A549 (cell line): ENCODE measurements around the gene SPDL1. TPM values are rescaled to one million over a fixed set of nuclear protein-coding genes. Genes with fewer than 3 reads are reported as not detected.

Experiments used
- ATAC-seq, 2 experiments: fragments of 200-7000 bp in 1 of 2; fragments of >200 bp in 1 of 2; cut with Nextera tagmentation in 1 of 2; cut with Tn5 transposase in 1 of 2; 3 replicates each; pipeline versions ENCODE4 v1.8.0 to v1.9.1; 2018 to 2020; ENCODE audit warnings: mild to moderate bottlenecking in 1 of 2, moderate library complexity in 1 of 2
- CTCF ChIA-PET: fragments of 300-600 bp; sonication (Branson Sonifier 250); formaldehyde crosslinking; extraction: SDS; loops from one replicate; lab custom pipeline; 2021; ENCODE audit warnings: antibody characterized with exemption, inconsistent platforms; lab: Yijun Ruan, JAX
- POLR2A ChIA-PET: fragments of 350-600 bp; formaldehyde crosslinking; extraction: SDS; loops from one replicate; lab custom pipeline; 2021; ENCODE audit warnings: antibody characterized with exemption, inconsistent platforms; lab: Yijun Ruan, JAX
- DNase-seq, 2 experiments: peaks; one replicate each; pipeline versions ENCODE4 v3.0.0 to v3.0.0-alpha.2; 2011 to 2016; ENCODE audit warnings: low read depth in 1 of 2, low spot score in 1 of 2
- FAIRE-seq: peaks from 2 replicates; lab custom pipeline; 2011; peaks lifted over from hg19 to GRCh38; lab: Jason Lieb, UNC
- H3K27ac ChIP-seq, 2 experiments: fragments of >200 bp; sonication (Bioruptor Twin); formaldehyde crosslinking; 3 replicates each; pipeline ENCODE4 v1.5.1; 2016 to 2017
- H3K4me1 ChIP-seq: fragments of >200 bp; sonication (Bioruptor Twin); formaldehyde crosslinking; 3 replicates; pipeline ENCODE4 v1.6.1; 2016
- H3K4me2 ChIP-seq: fragments of >200 bp; sonication (Bioruptor Twin); formaldehyde crosslinking; 3 replicates; pipeline ENCODE4 v1.6.1; 2016
- H3K4me3 ChIP-seq: fragments of >200 bp; sonication (Bioruptor Twin); formaldehyde crosslinking; 3 replicates; pipeline ENCODE4 v1.5.1; 2016
- H3K9me3 ChIP-seq: fragments of >200 bp; sonication (Bioruptor Twin); formaldehyde crosslinking; 3 replicates; pipeline ENCODE4 v1.6.1; 2016
- ATOH8 ChIP-seq: fragments of 250-450 bp; sonication (Bioruptor Pico); IDR thresholded peaks from 2 replicates; pipeline ENCODE4 v1.5.0; 2020; ENCODE audit warnings: low read depth, mild to moderate bottlenecking, moderate library complexity
- BCL3 ChIP-seq: fragments of >200 bp; sonication (Bioruptor Twin); formaldehyde crosslinking; IDR thresholded peaks from 3 replicates; pipeline ENCODE4 v1.6.1; 2016
- CEBPB ChIP-seq, 2 experiments: fragments of >200 bp in 1 of 2; sonication (Bioruptor Twin) in 1 of 2; formaldehyde crosslinking in 1 of 2; IDR thresholded peaks; 2 replicates each; pipeline ENCODE4 v1.6.1; 2012 to 2016
- CHD4 ChIP-seq: fragments of 200-600 bp; sonication (generic); IDR thresholded peaks from 2 replicates; pipeline ENCODE4 v1.6.1; 2016; ENCODE audit warnings: antibody characterized with exemption, mild to moderate bottlenecking, borderline replicate concordance
- EHF ChIP-seq: fragments of 250-450 bp; sonication (Bioruptor Pico); IDR thresholded peaks from 2 replicates; pipeline ENCODE4 v1.5.0; 2020; ENCODE audit warnings: mild to moderate bottlenecking
- FOSB ChIP-seq: fragments of 250-450 bp; sonication (Bioruptor Pico); IDR thresholded peaks from 2 replicates; pipeline ENCODE4 v1.5.0; 2020; ENCODE audit warnings: mild to moderate bottlenecking, moderate library complexity
- FOSL2 ChIP-seq, 2 experiments: fragments of 450-650 bp in 1 of 2; fragments of >200 bp in 1 of 2; sonication (Bioruptor Twin) in 1 of 2; formaldehyde crosslinking; IDR thresholded peaks; 2 replicates each; pipeline versions ENCODE4 v1.5.0 to v1.6.1; 2016 to 2020; ENCODE audit warnings: mild to moderate bottlenecking in 1 of 2, moderate library complexity in 1 of 2
- GATA3 ChIP-seq: IDR thresholded peaks from 2 replicates; pipeline ENCODE4 v1.6.1; 2012; ENCODE audit warnings: borderline replicate concordance
- HOXA7 ChIP-seq: fragments of 250-450 bp; sonication (Bioruptor Pico); IDR thresholded peaks from 2 replicates; pipeline ENCODE4 v1.5.0; 2020; ENCODE audit warnings: mild to moderate bottlenecking, moderate library complexity
- HOXB5 ChIP-seq: fragments of 250-450 bp; sonication (Bioruptor Pico); IDR thresholded peaks from 2 replicates; pipeline ENCODE4 v1.5.0; 2020; ENCODE audit warnings: mild to moderate bottlenecking, moderate library complexity
- JUN ChIP-seq, 2 experiments: fragments of >200 bp; sonication (Bioruptor Twin); formaldehyde crosslinking; IDR thresholded peaks; 2 replicates in 1 of 2; 3 replicates in 1 of 2; pipeline ENCODE4 v1.6.1; 2016 to 2017
- JUNB ChIP-seq: fragments of >200 bp; sonication (Bioruptor Twin); formaldehyde crosslinking; IDR thresholded peaks from 2 replicates; pipeline ENCODE4 v1.6.1; 2016
- KDM5A ChIP-seq: fragments of 200-600 bp; sonication (generic); IDR thresholded peaks from 2 replicates; pipeline ENCODE4 v1.6.1; 2016; ENCODE audit warnings: antibody characterized with exemption, mild to moderate bottlenecking
- MAZ ChIP-seq: fragments of 150-350 bp; IDR thresholded peaks from 2 replicates; pipeline ENCODE4 v1.6.1; 2014; ENCODE audit warnings: antibody characterized with exemption, low read depth, low read length, borderline replicate concordance
- PBX3 ChIP-seq: IDR thresholded peaks from 2 replicates; pipeline ENCODE4 v1.6.1; 2012
- POLR2A ChIP-seq: IDR thresholded peaks from 2 replicates; pipeline ENCODE4 v1.6.1; 2012; ENCODE audit warnings: mild to moderate bottlenecking, low read length
- REST ChIP-seq: fragments of 200-600 bp; sonication (generic); IDR thresholded peaks from 2 replicates; pipeline ENCODE4 v1.6.1; 2016; ENCODE audit warnings: antibody characterized with exemption, mild to moderate bottlenecking, moderate library complexity
- RNF2 ChIP-seq: fragments of 200-600 bp; sonication (generic); IDR thresholded peaks from 2 replicates; pipeline ENCODE4 v1.6.1; 2016; ENCODE audit warnings: low read depth, mild to moderate bottlenecking, antibody characterized with exemption, moderate library complexity, borderline replicate concordance
- SMC3 ChIP-seq: fragments of >200 bp; sonication (Bioruptor Twin); formaldehyde crosslinking; IDR thresholded peaks from 3 replicates; pipeline ENCODE4 v1.6.1; 2018; ENCODE audit warnings: inconsistent platforms
- SREBF2 ChIP-seq: fragments of 450-650 bp; IDR thresholded peaks from 2 replicates; pipeline ENCODE4 v1.6.1; 2014; ENCODE audit warnings: mild to moderate bottlenecking, moderate library complexity
- TFCP2L1 ChIP-seq: fragments of 250-450 bp; sonication (Bioruptor Pico); IDR thresholded peaks from 2 replicates; pipeline ENCODE4 v1.5.0; 2021; ENCODE audit warnings: mild to moderate bottlenecking
- USF2 ChIP-seq: fragments of 450-650 bp; IDR thresholded peaks from 2 replicates; pipeline ENCODE4 v1.6.1; 2014; ENCODE audit warnings: antibody characterized with exemption
- ZSCAN20 ChIP-seq: fragments of 250-450 bp; sonication (Bioruptor Pico); IDR thresholded peaks from 2 replicates; pipeline ENCODE4 v1.8.0; 2022; ENCODE audit warnings: mild to moderate bottlenecking, moderate library complexity
- WGBS: methylation state at CpG from one replicate; pipeline ENCODE4 v1.1.6; 2017; ENCODE audit errors: missing lambda C conversion rate; 5-methylcytosine and 5-hydroxymethylcytosine counted together
- polyA plus RNA-seq, 4 experiments: library from polyadenylated mRNA; depleted of rRNA in 3 of 4; stranded (reverse); fragments of >200 nt; fragmentation: RNase III in 1 of 4; extraction: RNeasy Plus Mini Kit Qiagen cat#74134 plus additional on column Dnase treatment in 1 of 4; gene quantifications; 2 replicates in 3 of 4; 3 replicates in 1 of 4; pipeline ENCODE4 v1.2.3, GENCODE V29; 2011 to 2017

Gene SPDL1
- polyA plus RNA-seq, 2 of the 4 experiments (the other 2 are of a cell fraction), result 100 to 103 TPM

- H3K9me3 ChIP-seq, result peaks cover 34% of the 10 kb centered on the region; the same call in 2 of the 3 replicates
- no peak overlapping the region for H3K4me3 ChIP-seq
- ChIA-PET CTCF (no interaction called here), POLR2A (no interaction called here)
- DNase-seq (no peak), FAIRE-seq (no peak), ATAC-seq (no peak)
- WGBS, result 24% methylated on average over 1 of the region's 1 CpG
- no peak overlapping the region for H3K27ac ChIP-seq
- TF ChIP-seq RNF2 (no peak), FOSB (CRISPR knock-in tag) (no peak), ATOH8 (no peak), CEBPB (IDR thresholded peaks at IDR 0.05) (no peak), MAZ (no peak)
- H3K4me2 ChIP-seq, result no peak overlapping the region
- no peaks in the 10 kb centered on the region for H3K4me1 ChIP-seq
These were observed 25.7 kb upstream of the SPDL1 start for GRCh38 chr5:169557838-169558237.

- CTCF ChIA-PET, result interaction anchor here (0.8 to 4.4 kb wide), 3 partner anchors 14 to 18 kb away, joined by 3 to 18 read pairs (median 3); no protein-coding TSS in a partner anchor
- Histone ChIP-seq H3K4me2 (no peak overlapping the region), H3K27ac (no peak overlapping the region), H3K9me3 (peaks cover 26% of the 10 kb centered on the region; the same call in 2 of the 3 replicates), H3K4me3 (no peak overlapping the region), H3K4me1 (no peaks in the 10 kb centered on the region)
- WGBS, result 82% methylated on average over 2 of the region's 2 CpGs
- ATAC-seq (no peak), DNase-seq (no peak), FAIRE-seq (no peak)
- POLR2A ChIA-PET, result interaction anchor here (0.7 kb wide), 1 partner anchor 131 kb away, joined by 3 read pairs; no protein-coding TSS in a partner anchor
- TF ChIP-seq JUN (IDR thresholded peaks at IDR 0.05) (no peak), REST (no peak), PBX3 (no peak), BCL3 (no peak), ZSCAN20 (CRISPR knock-in tag) (no peak), TFCP2L1 (CRISPR knock-in tag) (no peak), SMC3 (no peak), CHD4 (no peak), ATOH8 (no peak), RNF2 (no peak), EHF (CRISPR knock-in tag) (no peak), FOSL2 (IDR thresholded peaks at IDR 0.05) (no peak), FOSL2 (CRISPR knock-in tag; IDR thresholded peaks at IDR 0.05) (no peak), JUNB (no peak), USF2 (no peak), POLR2A (no peak), SREBF2 (no peak), KDM5A (no peak), GATA3 (no peak), HOXA7 (no peak), HOXB5 (CRISPR knock-in tag) (no peak)
These were observed 21.7 kb upstream of the SPDL1 start for GRCh38 chr5:169561893-169562292.
